ENCODE results near the gene AOPEP. TPM values are rescaled to one million over a fixed set of nuclear protein-coding genes. Genes with fewer than 3 reads are reported as not detected.
A peak's percentile ranks its signal among the peaks of the same experiment; 100 is the strongest.

Gene AOPEP
- total RNA-seq, 1 donor from 2014 or later = 16.6 TPM

DNA sequence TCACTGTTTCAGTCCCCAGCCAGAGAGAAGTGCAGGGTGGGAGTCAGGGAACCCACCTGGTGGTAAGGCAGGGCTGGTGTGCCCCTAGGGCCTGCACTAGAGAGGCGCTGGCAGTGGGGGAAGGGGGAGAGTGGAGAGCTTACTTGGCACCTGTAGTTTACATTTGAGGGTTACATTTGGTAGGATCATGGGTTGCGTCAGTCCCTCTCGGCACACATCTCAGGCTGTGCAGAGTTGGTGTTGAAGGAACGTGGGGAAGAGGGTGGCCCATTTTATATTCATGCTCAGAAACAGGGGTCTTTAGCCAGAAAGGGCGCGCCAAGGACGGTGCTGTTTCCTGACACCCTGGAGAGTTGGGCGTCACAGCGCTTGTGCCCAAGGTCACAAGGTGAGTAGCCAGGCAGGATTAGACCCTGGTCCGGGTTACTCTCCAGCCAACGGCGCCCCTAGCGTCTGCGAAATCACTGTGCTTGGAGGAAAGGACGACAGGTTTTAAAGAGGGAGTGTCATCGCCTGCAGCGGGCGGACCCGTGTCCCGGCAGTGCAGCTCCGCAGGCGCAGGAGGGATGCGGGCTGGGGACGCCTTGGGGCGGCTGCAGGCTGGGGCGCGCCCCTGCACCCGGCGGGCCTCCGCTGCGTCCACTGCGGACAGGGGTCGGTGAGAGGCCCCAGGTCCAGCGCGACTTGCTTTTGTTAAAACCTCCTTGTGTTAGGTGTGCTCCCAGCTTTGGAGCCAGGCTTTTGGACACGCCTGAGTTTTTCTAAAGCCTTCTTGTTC is 318.4 kb downstream of the AOPEP start:
- H3K27ac Mint-ChIP-seq = no peak overlapping the region

DNA sequence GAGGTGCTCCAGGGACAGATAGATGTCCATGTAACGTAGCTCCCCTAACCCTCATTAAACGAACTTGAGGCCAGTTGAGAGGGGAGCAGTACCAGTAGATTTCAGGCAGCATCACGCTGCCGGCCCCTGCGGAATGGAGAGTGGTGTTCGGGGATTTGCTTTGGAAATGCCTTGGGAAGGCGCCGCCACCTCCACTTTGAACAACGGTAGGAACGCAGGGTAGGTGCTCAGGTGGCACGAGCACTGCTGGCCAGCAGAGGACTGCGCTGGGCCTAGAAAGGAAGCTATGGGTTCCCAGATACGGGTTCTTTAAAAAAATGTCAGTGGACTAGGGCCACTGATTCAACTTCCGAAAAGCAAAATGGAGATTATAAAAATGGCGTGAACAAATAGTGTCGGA is 319.3 kb downstream of the AOPEP start:
- H3K27ac Mint-ChIP-seq = no peak overlapping the region
- no peak overlapping the region for H3K4me3 Mint-ChIP-seq
- Histone ChIP-seq H3K79me2 (ENCODE audit: low read depth) (no peaks in the 10 kb centered on the region), H3K36me3 (no peaks in the 10 kb centered on the region), H3F3A (ENCODE audit: low read depth) (peaks cover 50% of the 10 kb centered on the region), H3K9ac (no peak overlapping the region), H3K4me1 (peaks cover 16% of the 10 kb centered on the region), H4K20me1 (ENCODE audit: low read depth) (peaks cover 52% of the 10 kb centered on the region), H3K9me3 (ENCODE audit: low read depth) (no peaks in the 10 kb centered on the region), H3K27me3 (peaks cover 55% of the 10 kb centered on the region), H2AFZ (replicated peaks) (no peak overlapping the region), H3K4me2 (peak overlapping the region; percentile 86), H3K4me3 (peak overlapping the region; percentile 43), H3K27ac (no peak overlapping the region)
- H3K36me3 Mint-ChIP-seq = peaks cover 2% of the 10 kb centered on the region
- H3K9me3 Mint-ChIP-seq = no peaks in the 10 kb centered on the region
- peaks cover 22% of the 10 kb centered on the region for H3K27me3 Mint-ChIP-seq (ENCODE audit: insufficient read depth, low read depth)
- H3K4me1 Mint-ChIP-seq = peaks cover 48% of the 10 kb centered on the region
- DNase-seq (ENCODE audit: low spot score) = peak; percentile 43
- TF ChIP-seq EZH2phosphoT487 (IDR thresholded peaks at IDR 0.05) (no peak), EZH2 (IDR thresholded peaks at IDR 0.05) (peak; percentile 24)
- TF ChIP-seq, protein P1, sequence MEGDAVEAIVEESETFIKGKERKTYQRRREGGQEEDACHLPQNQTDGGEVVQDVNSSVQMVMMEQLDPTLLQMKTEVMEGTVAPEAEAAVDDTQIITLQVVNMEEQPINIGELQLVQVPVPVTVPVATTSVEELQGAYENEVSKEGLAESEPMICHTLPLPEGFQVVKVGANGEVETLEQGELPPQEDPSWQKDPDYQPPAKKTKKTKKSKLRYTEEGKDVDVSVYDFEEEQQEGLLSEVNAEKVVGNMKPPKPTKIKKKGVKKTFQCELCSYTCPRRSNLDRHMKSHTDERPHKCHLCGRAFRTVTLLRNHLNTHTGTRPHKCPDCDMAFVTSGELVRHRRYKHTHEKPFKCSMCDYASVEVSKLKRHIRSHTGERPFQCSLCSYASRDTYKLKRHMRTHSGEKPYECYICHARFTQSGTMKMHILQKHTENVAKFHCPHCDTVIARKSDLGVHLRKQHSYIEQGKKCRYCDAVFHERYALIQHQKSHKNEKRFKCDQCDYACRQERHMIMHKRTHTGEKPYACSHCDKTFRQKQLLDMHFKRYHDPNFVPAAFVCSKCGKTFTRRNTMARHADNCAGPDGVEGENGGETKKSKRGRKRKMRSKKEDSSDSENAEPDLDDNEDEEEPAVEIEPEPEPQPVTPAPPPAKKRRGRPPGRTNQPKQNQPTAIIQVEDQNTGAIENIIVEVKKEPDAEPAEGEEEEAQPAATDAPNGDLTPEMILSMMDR (IDR thresholded peaks at IDR 0.05) = peak; percentile 4

More for the DNA sequence above, 318.4 kb downstream of the AOPEP start:
- H3K79me2 ChIP-seq (ENCODE audit: low read depth) = no peaks in the 10 kb centered on the region
- H4K20me1 ChIP-seq (ENCODE audit: low read depth) = peaks cover 49% of the 10 kb centered on the region
- H3F3A ChIP-seq (ENCODE audit: low read depth) = peaks cover 50% of the 10 kb centered on the region
- peaks cover 16% of the 10 kb centered on the region for H3K4me1 ChIP-seq
- peak overlapping the region; percentile 42 for H3K4me3 Mint-ChIP-seq
- H3K27me3 ChIP-seq = peaks cover 49% of the 10 kb centered on the region
- no peak overlapping the region for H2AFZ ChIP-seq (replicated peaks)
- peaks cover 45% of the 10 kb centered on the region for H3K4me1 Mint-ChIP-seq
- H3K36me3 Mint-ChIP-seq = peaks cover 2% of the 10 kb centered on the region
- H3K36me3 ChIP-seq = no peaks in the 10 kb centered on the region
- H3K27me3 Mint-ChIP-seq (ENCODE audit: insufficient read depth, low read depth) = peaks cover 22% of the 10 kb centered on the region
- no peaks in the 10 kb centered on the region for H3K9me3 ChIP-seq (ENCODE audit: low read depth)
- TF ChIP-seq, protein P1 (IDR thresholded peaks at IDR 0.05) = peak; percentile 81
- no peak for TF ChIP-seq EZH2phosphoT487 (IDR thresholded peaks at IDR 0.05)
- peak overlapping the region; percentile 86 for H3K4me2 ChIP-seq
- H3K4me3 ChIP-seq = peak overlapping the region; percentile 43
- peak; percentile 91 for DNase-seq (ENCODE audit: low spot score)
- no peak overlapping the region for H3K27ac ChIP-seq
- H3K9me3 Mint-ChIP-seq = no peaks in the 10 kb centered on the region
- H3K9ac ChIP-seq = no peak overlapping the region

DNA sequence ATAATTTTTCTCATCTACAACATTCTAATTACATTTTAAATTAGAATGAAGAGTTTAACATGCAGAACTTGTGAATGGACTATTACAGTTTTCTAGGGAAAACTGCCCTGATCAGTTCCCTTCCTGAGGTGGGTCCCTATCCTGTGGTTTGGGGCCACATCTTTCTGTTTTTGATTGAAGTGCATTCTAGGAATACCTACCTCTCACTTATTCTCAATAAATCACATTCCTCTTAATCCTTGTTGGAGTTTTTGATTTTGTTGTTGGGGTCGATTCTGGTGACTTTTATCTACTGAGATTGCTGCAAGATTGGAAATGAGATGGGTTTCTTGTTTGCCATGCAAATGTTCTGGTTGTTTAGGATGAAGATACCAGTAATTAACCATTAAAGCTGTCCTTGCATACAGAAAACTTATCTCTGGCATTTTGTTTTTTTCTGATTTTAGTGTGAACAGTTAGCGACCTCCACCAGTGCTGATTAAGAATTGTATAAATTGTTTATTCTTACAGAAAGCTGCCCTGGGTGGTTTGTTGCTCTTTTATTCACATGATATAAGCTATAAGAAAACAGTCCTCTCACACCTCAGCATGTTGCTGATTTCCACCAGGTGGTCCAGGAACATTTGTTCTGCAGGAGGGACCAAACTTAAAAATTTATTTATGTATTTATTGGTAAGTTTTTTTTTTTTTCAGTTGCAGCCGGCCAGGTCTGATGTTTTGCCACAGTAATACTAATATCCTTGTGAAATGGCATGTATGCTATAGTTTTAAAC is 321.1 kb downstream of the AOPEP start:
- TF ChIP-seq EZH2phosphoT487 (IDR thresholded peaks at IDR 0.05) = no peak
- TF ChIP-seq, protein P1 (IDR thresholded peaks at IDR 0.05) = no peak
- TF ChIP-seq EZH2 (IDR thresholded peaks at IDR 0.05) = no peak
- peaks cover 55% of the 10 kb centered on the region for H3K27me3 ChIP-seq

More for the DNA sequence above, 321.1 kb downstream of the AOPEP start:
- no peaks in the 10 kb centered on the region for H3K9me3 Mint-ChIP-seq
- peaks cover 22% of the 10 kb centered on the region for H3K27me3 Mint-ChIP-seq (ENCODE audit: insufficient read depth, low read depth)
- peaks cover 52% of the 10 kb centered on the region for H4K20me1 ChIP-seq (ENCODE audit: low read depth)
- H2AFZ ChIP-seq (replicated peaks) = no peak overlapping the region
- no peak overlapping the region for H3K27ac Mint-ChIP-seq
- peaks cover 16% of the 10 kb centered on the region for H3K4me1 ChIP-seq
- DNase-seq (ENCODE audit: low spot score) = no peak
- no peak overlapping the region for H3K9ac ChIP-seq
- peak overlapping the region; percentile 83 for H3K4me2 ChIP-seq
- H3F3A ChIP-seq (ENCODE audit: low read depth) = peaks cover 50% of the 10 kb centered on the region
- no peaks in the 10 kb centered on the region for H3K36me3 ChIP-seq
- no peaks in the 10 kb centered on the region for H3K9me3 ChIP-seq (ENCODE audit: low read depth)
- H3K36me3 Mint-ChIP-seq = peaks cover 2% of the 10 kb centered on the region
- peak overlapping the region; percentile 82 for H3K4me3 Mint-ChIP-seq
- H3K79me2 ChIP-seq (ENCODE audit: low read depth) = no peaks in the 10 kb centered on the region
- H3K4me1 Mint-ChIP-seq = peaks cover 40% of the 10 kb centered on the region
- H3K4me3 ChIP-seq = no peak overlapping the region
- no peak overlapping the region for H3K27ac ChIP-seq
